ENCODE data around the gene LCN15.
"Not testable (repeated sequence)": the region's sequence is repeated elsewhere in the genome, so short reads cannot be mapped to it uniquely, and the experiment has no call there.

The LCN15 gene

GRCh38 chr9:136713550-136713949 is 50.8 kb downstream of the LCN15 start:
- peak; percentile 72 for DNase-seq

GRCh38 chr9:136712690-136713544 is 51.4 kb downstream of the LCN15 start:
- H3K27me3 ChIP-seq: no peaks in the 10 kb centered on the region
- peak overlapping the region; percentile 83 for H3K4me3 ChIP-seq (ENCODE audit: low read depth, low read length)
- no peaks in the 10 kb centered on the region for H3K9me3 ChIP-seq
- no peak for TF ChIP-seq CTCF (IDR thresholded peaks at IDR 0.05; ENCODE audit: low read depth, low read length)
- no peak for DNase-seq
- peaks cover 13% of the 10 kb centered on the region for H3K4me1 ChIP-seq
- peaks cover 17% of the 10 kb centered on the region for H3K36me3 ChIP-seq

More at GRCh38 chr9:136713550-136713949, 50.8 kb downstream of the LCN15 start:
- Histone ChIP-seq H3K4me1 (peaks cover 13% of the 10 kb centered on the region), H3K27me3 (no peaks in the 10 kb centered on the region), H3K9me3 (no peaks in the 10 kb centered on the region), H3K36me3 (peaks cover 17% of the 10 kb centered on the region), H3K4me3 (ENCODE audit: low read depth, low read length) (peak overlapping the region; percentile 83)
- TF ChIP-seq CTCF (IDR thresholded peaks at IDR 0.05; ENCODE audit: low read depth, low read length): no peak

- DNase-seq: peak; percentile 67
Measured at GRCh38 chr9:136711751-136712689, 52.3 kb downstream of the LCN15 start, which contains the start of gene DIPK1B. DIPK1B (plus strand) TSS chr9:136712572; CDS start chr9:136712666, 94 bp downstream.

GRCh38 chr9:136711219-136711648 is 53.1 kb downstream of the LCN15 start:
- H3K36me3 ChIP-seq: peaks cover 17% of the 10 kb centered on the region
- not testable (repeated sequence) for DNase-seq; H3K27me3 ChIP-seq; H3K4me3 ChIP-seq (ENCODE audit: low read depth, low read length); H3K9me3 ChIP-seq
- peaks cover 13% of the 10 kb centered on the region for H3K4me1 ChIP-seq

More at GRCh38 chr9:136711751-136712689, 52.3 kb downstream of the LCN15 start, which contains the start of gene DIPK1B:
- TF ChIP-seq CTCF (IDR thresholded peaks at IDR 0.05; ENCODE audit: low read depth, low read length): no peak
- peaks cover 17% of the 10 kb centered on the region for H3K36me3 ChIP-seq
- H3K9me3 ChIP-seq: no peaks in the 10 kb centered on the region
- H3K4me1 ChIP-seq: peaks cover 13% of the 10 kb centered on the region
- peak within 1 kb of the TSS; percentile 83 for H3K4me3 ChIP-seq (ENCODE audit: low read depth, low read length)
- no peaks in the 10 kb centered on the region for H3K27me3 ChIP-seq

- no peaks in the 10 kb centered on the region for H3K27me3 ChIP-seq
- peaks cover 13% of the 10 kb centered on the region for H3K36me3 ChIP-seq
- no peak for TF ChIP-seq CTCF (IDR thresholded peaks at IDR 0.05; ENCODE audit: low read depth, low read length)
- DNase-seq: no peak
- peaks cover 13% of the 10 kb centered on the region for H3K4me1 ChIP-seq
- H3K9me3 ChIP-seq: no peaks in the 10 kb centered on the region
- no peak overlapping the region for H3K4me3 ChIP-seq (ENCODE audit: low read depth, low read length)
Measured at GRCh38 chr9:136710543-136710942, 53.8 kb downstream of the LCN15 start.

Data from BE2C (cell line).